ENCODE results near the gene DDR2. TPM values are rescaled to one million over a fixed set of nuclear protein-coding genes. Genes with fewer than 3 reads are reported as not detected.

Gene DDR2
- total RNA-seq, 1 donor from 2014 or later: 4.1 TPM

GRCh38 chr1:162667381-162668080 lies 35.3 kb downstream of the DDR2 start:
- DNase-seq (ENCODE audit: low spot score in 2 of 2): no peak
- no peak for FAIRE-seq

- no peak for FAIRE-seq
- no peak for DNase-seq (ENCODE audit: low spot score in 2 of 2)
Observed at GRCh38 chr1:162670928-162671663, 38.8 kb downstream of the DDR2 start.

- DNase-seq (ENCODE audit: low spot score in 2 of 2) (no peak), FAIRE-seq (no peak)
Observed at GRCh38 chr1:162671664-162672410, 39.6 kb downstream of the DDR2 start.

- DNase-seq (ENCODE audit: low spot score in 2 of 2): no peak
- FAIRE-seq: no peak
Observed at GRCh38 chr1:162672622-162673260, 40.5 kb downstream of the DDR2 start.

- DNase-seq (ENCODE audit: low spot score in 2 of 2): no peak
- FAIRE-seq: no peak
Observed at GRCh38 chr1:162674034-162674608, 41.9 kb downstream of the DDR2 start.

GRCh38 chr1:162676087-162676486 lies 43.8 kb downstream of the DDR2 start:
- FAIRE-seq: no peak
- DNase-seq (ENCODE audit: low spot score in 2 of 2): no peak

- DNase-seq (ENCODE audit: low spot score in 2 of 2): no peak
- no peak for FAIRE-seq
Observed at GRCh38 chr1:162676750-162677149, 44.5 kb downstream of the DDR2 start.

GRCh38 chr1:162677607-162678371 lies 45.5 kb downstream of the DDR2 start:
- no peak for FAIRE-seq
- DNase-seq (ENCODE audit: low spot score in 2 of 2): no peak

- FAIRE-seq (no peak), DNase-seq (ENCODE audit: low spot score in 2 of 2) (no peak)
Observed at GRCh38 chr1:162678439-162678838, 46.2 kb downstream of the DDR2 start.

- DNase-seq (ENCODE audit: low spot score in 2 of 2): no peak
- no peak for FAIRE-seq
Observed at GRCh38 chr1:162679298-162679697, 47.0 kb downstream of the DDR2 start.

GRCh38 chr1:162680419-162681121 lies 48.3 kb downstream of the DDR2 start:
- no peak for DNase-seq (ENCODE audit: low spot score in 2 of 2)
- FAIRE-seq: no peak

GRCh38 chr1:162681122-162681436 lies 48.8 kb downstream of the DDR2 start:
- DNase-seq (ENCODE audit: low spot score in 2 of 2) (no peak), FAIRE-seq (no peak)

GRCh38 chr1:162682013-162682419 lies 49.8 kb downstream of the DDR2 start:
- DNase-seq (ENCODE audit: low spot score in 2 of 2) (no peak), FAIRE-seq (no peak)

GRCh38 chr1:162687870-162688269 lies 55.6 kb downstream of the DDR2 start:
- DNase-seq (ENCODE audit: low spot score in 2 of 2) (no peak), FAIRE-seq (no peak)

- DNase-seq (ENCODE audit: low spot score in 2 of 2) (no peak), FAIRE-seq (no peak)
Observed at GRCh38 chr1:162688521-162688920, 56.3 kb downstream of the DDR2 start.

GRCh38 chr1:162688931-162689330 lies 56.7 kb downstream of the DDR2 start:
- DNase-seq (ENCODE audit: low spot score in 2 of 2) (no peak), FAIRE-seq (no peak)

GRCh38 chr1:162689745-162690671 lies 57.7 kb downstream of the DDR2 start:
- DNase-seq (ENCODE audit: low spot score in 2 of 2) (no peak), FAIRE-seq (no peak)
